A549 (cell line): Measurements from ENCODE around the gene GPR18. TPM values are rescaled to one million over a fixed set of nuclear protein-coding genes. Genes with fewer than 3 reads are reported as not detected.

ENCODE experiments used
- ATAC-seq, 2 experiments: fragments of 200-7000 bp in 1 of 2; fragments of >200 bp in 1 of 2; cut with Nextera tagmentation in 1 of 2; cut with Tn5 transposase in 1 of 2; 3 replicates each; pipeline versions ENCODE4 v1.8.0 to v1.9.1; 2018 to 2020; ENCODE audit warnings: mild to moderate bottlenecking in 1 of 2, moderate library complexity in 1 of 2
- CTCF ChIA-PET: fragments of 300-600 bp; sonication (Branson Sonifier 250); formaldehyde crosslinking; extraction: SDS; loops from one replicate; lab custom pipeline; 2021; ENCODE audit warnings: antibody characterized with exemption, inconsistent platforms; lab: Yijun Ruan, JAX
- POLR2A ChIA-PET: fragments of 350-600 bp; formaldehyde crosslinking; extraction: SDS; loops from one replicate; lab custom pipeline; 2021; ENCODE audit warnings: antibody characterized with exemption, inconsistent platforms; lab: Yijun Ruan, JAX
- DNase-seq, 2 experiments: peaks; one replicate each; pipeline versions ENCODE4 v3.0.0 to v3.0.0-alpha.2; 2011 to 2016; ENCODE audit warnings: low read depth in 1 of 2, low spot score in 1 of 2
- FAIRE-seq: peaks from 2 replicates; lab custom pipeline; 2011; peaks lifted over from hg19 to GRCh38; lab: Jason Lieb, UNC
- H3K27ac ChIP-seq, 2 experiments: fragments of >200 bp; sonication (Bioruptor Twin); formaldehyde crosslinking; 3 replicates each; pipeline ENCODE4 v1.5.1; 2016 to 2017
- H3K4me1 ChIP-seq: fragments of >200 bp; sonication (Bioruptor Twin); formaldehyde crosslinking; 3 replicates; pipeline ENCODE4 v1.6.1; 2016
- H3K4me2 ChIP-seq: fragments of >200 bp; sonication (Bioruptor Twin); formaldehyde crosslinking; 3 replicates; pipeline ENCODE4 v1.6.1; 2016
- H3K4me3 ChIP-seq: fragments of >200 bp; sonication (Bioruptor Twin); formaldehyde crosslinking; 3 replicates; pipeline ENCODE4 v1.5.1; 2016
- H3K9me3 ChIP-seq: fragments of >200 bp; sonication (Bioruptor Twin); formaldehyde crosslinking; 3 replicates; pipeline ENCODE4 v1.6.1; 2016
- BCL3 ChIP-seq: fragments of >200 bp; sonication (Bioruptor Twin); formaldehyde crosslinking; IDR thresholded peaks from 3 replicates; pipeline ENCODE4 v1.6.1; 2016
- BHLHE40 ChIP-seq: IDR thresholded peaks from 2 replicates; pipeline ENCODE4 v1.6.1; 2012; ENCODE audit warnings: low read depth, low read length, inconsistent platforms
- CEBPB ChIP-seq, 2 experiments: fragments of >200 bp in 1 of 2; sonication (Bioruptor Twin) in 1 of 2; formaldehyde crosslinking in 1 of 2; IDR thresholded peaks; 2 replicates each; pipeline ENCODE4 v1.6.1; 2012 to 2016
- CHD2 ChIP-seq: fragments of 150-350 bp; IDR thresholded peaks from 2 replicates; pipeline ENCODE4 v1.6.1; 2014; ENCODE audit warnings: low read length; ENCODE audit not compliant: partially characterized antibody
- CTCF ChIP-seq: fragments of >200 bp; sonication (Bioruptor Twin); formaldehyde crosslinking; IDR thresholded peaks from 3 replicates; pipeline ENCODE4 v1.5.1; 2016
- E2F6 ChIP-seq: IDR thresholded peaks from 2 replicates; pipeline ENCODE4 v1.6.1; 2012; ENCODE audit warnings: low read depth, borderline replicate concordance
- FOSL2 ChIP-seq, 2 experiments: fragments of 450-650 bp in 1 of 2; fragments of >200 bp in 1 of 2; sonication (Bioruptor Twin) in 1 of 2; formaldehyde crosslinking; IDR thresholded peaks; 2 replicates each; pipeline versions ENCODE4 v1.5.0 to v1.6.1; 2016 to 2020; ENCODE audit warnings: mild to moderate bottlenecking in 1 of 2, moderate library complexity in 1 of 2
- HES2 ChIP-seq: fragments of >200 bp; sonication (Bioruptor Twin); formaldehyde crosslinking; IDR thresholded peaks from 2 replicates; pipeline ENCODE4 v1.6.1; 2016
- HOXB5 ChIP-seq: fragments of 250-450 bp; sonication (Bioruptor Pico); IDR thresholded peaks from 2 replicates; pipeline ENCODE4 v1.5.0; 2020; ENCODE audit warnings: mild to moderate bottlenecking, moderate library complexity
- JUN ChIP-seq, 2 experiments: fragments of >200 bp; sonication (Bioruptor Twin); formaldehyde crosslinking; IDR thresholded peaks; 2 replicates in 1 of 2; 3 replicates in 1 of 2; pipeline ENCODE4 v1.6.1; 2016 to 2017
- JUNB ChIP-seq: fragments of >200 bp; sonication (Bioruptor Twin); formaldehyde crosslinking; IDR thresholded peaks from 2 replicates; pipeline ENCODE4 v1.6.1; 2016
- KDM1A ChIP-seq: fragments of 200-600 bp; sonication (generic); IDR thresholded peaks from 2 replicates; pipeline ENCODE4 v1.6.1; 2016; ENCODE audit warnings: low read depth, mild to moderate bottlenecking
- KDM5A ChIP-seq: fragments of 200-600 bp; sonication (generic); IDR thresholded peaks from 2 replicates; pipeline ENCODE4 v1.6.1; 2016; ENCODE audit warnings: antibody characterized with exemption, mild to moderate bottlenecking
- MAX ChIP-seq: IDR thresholded peaks from 2 replicates; pipeline ENCODE4 v1.6.1; 2012
- MAZ ChIP-seq: fragments of 150-350 bp; IDR thresholded peaks from 2 replicates; pipeline ENCODE4 v1.6.1; 2014; ENCODE audit warnings: antibody characterized with exemption, low read depth, low read length, borderline replicate concordance
- MYC ChIP-seq: IDR thresholded peaks from 2 replicates; pipeline ENCODE4 v1.6.1; 2012; ENCODE audit warnings: mild to moderate bottlenecking, inconsistent platforms, low read length, improper control_type of control experiment, borderline replicate concordance
- NR3C1 ChIP-seq: fragments of >200 bp; sonication (Bioruptor Twin); formaldehyde crosslinking; IDR thresholded peaks from 3 replicates; pipeline ENCODE4 v1.6.1; 2017
- PHF8 ChIP-seq: fragments of 200-600 bp; sonication (generic); IDR thresholded peaks from 2 replicates; pipeline ENCODE4 v1.6.1; 2016; ENCODE audit warnings: low read depth, mild to moderate bottlenecking, antibody characterized with exemption, moderate library complexity, borderline replicate concordance
- POLR2A ChIP-seq: IDR thresholded peaks from 2 replicates; pipeline ENCODE4 v1.6.1; 2012; ENCODE audit warnings: mild to moderate bottlenecking, low read length
- SMC3 ChIP-seq: fragments of >200 bp; sonication (Bioruptor Twin); formaldehyde crosslinking; IDR thresholded peaks from 3 replicates; pipeline ENCODE4 v1.6.1; 2018; ENCODE audit warnings: inconsistent platforms
- TP53 ChIP-seq: fragments of 250-450 bp; sonication (Bioruptor Pico); IDR thresholded peaks from 2 replicates; pipeline ENCODE4 v1.5.0; 2021; ENCODE audit warnings: mild to moderate bottlenecking, moderate library complexity
- USF2 ChIP-seq: fragments of 450-650 bp; IDR thresholded peaks from 2 replicates; pipeline ENCODE4 v1.6.1; 2014; ENCODE audit warnings: antibody characterized with exemption
- ZNF302 ChIP-seq: fragments of 250-450 bp; sonication (Bioruptor Pico); IDR thresholded peaks from 2 replicates; pipeline ENCODE4 v1.9.0; 2021; ENCODE audit warnings: inconsistent platforms, mild to moderate bottlenecking, moderate library complexity
- WGBS: methylation state at CpG from one replicate; pipeline ENCODE4 v1.1.6; 2017; ENCODE audit errors: missing lambda C conversion rate; 5-methylcytosine and 5-hydroxymethylcytosine counted together
- polyA plus RNA-seq, 4 experiments: library from polyadenylated mRNA; depleted of rRNA in 3 of 4; stranded (reverse); fragments of >200 nt; fragmentation: RNase III in 1 of 4; extraction: RNeasy Plus Mini Kit Qiagen cat#74134 plus additional on column Dnase treatment in 1 of 4; gene quantifications; 2 replicates in 3 of 4; 3 replicates in 1 of 4; pipeline ENCODE4 v1.2.3, GENCODE V29; 2011 to 2017
- TF ChIP-seq, protein P1 (sequence below): fragments of 200-600 bp; sonication (generic); IDR thresholded peaks from 2 replicates; pipeline ENCODE4 v1.6.1; 2016; ENCODE audit warnings: antibody characterized with exemption, mild to moderate bottlenecking, moderate library complexity
- TF ChIP-seq, protein P2 (sequence below): fragments of 150-350 bp; IDR thresholded peaks from 2 replicates; pipeline ENCODE4 v1.6.1; 2014; ENCODE audit warnings: low read depth, mild to moderate bottlenecking, low read length

The GPR18 gene
- polyA plus RNA-seq, 2 of the 4 experiments (the other 2 are of a cell fraction): not detected

- Histone ChIP-seq H3K27ac (no peak overlapping the region), H3K9me3 (no peaks in the 10 kb centered on the region), H3K4me3 (no peak overlapping the region), H3K4me1 (no peaks in the 10 kb centered on the region), H3K4me2 (no peak overlapping the region)
- POLR2A ChIA-PET: no interaction called here
- FAIRE-seq (no peak), ATAC-seq (no peak), DNase-seq (no peak)
- WGBS: 83% methylated on average over 2 of the region's 2 CpGs
- no peak for TF ChIP-seq CTCF
- no peak for TF ChIP-seq E2F6
- TF ChIP-seq JUNB: no peak
- TF ChIP-seq CHD2: no peak
- no peak for TF ChIP-seq NR3C1
- TF ChIP-seq ZNF302 (CRISPR knock-in tag): no peak
- no peak for TF ChIP-seq KDM1A
- TF ChIP-seq BCL3: no peak
- no peak for TF ChIP-seq MAZ
- TF ChIP-seq TP53 (CRISPR knock-in tag): no peak
- TF ChIP-seq CEBPB (IDR thresholded peaks at IDR 0.05): no peak
- no peak for TF ChIP-seq MAX
- TF ChIP-seq BHLHE40: no peak
- TF ChIP-seq, protein P1, sequence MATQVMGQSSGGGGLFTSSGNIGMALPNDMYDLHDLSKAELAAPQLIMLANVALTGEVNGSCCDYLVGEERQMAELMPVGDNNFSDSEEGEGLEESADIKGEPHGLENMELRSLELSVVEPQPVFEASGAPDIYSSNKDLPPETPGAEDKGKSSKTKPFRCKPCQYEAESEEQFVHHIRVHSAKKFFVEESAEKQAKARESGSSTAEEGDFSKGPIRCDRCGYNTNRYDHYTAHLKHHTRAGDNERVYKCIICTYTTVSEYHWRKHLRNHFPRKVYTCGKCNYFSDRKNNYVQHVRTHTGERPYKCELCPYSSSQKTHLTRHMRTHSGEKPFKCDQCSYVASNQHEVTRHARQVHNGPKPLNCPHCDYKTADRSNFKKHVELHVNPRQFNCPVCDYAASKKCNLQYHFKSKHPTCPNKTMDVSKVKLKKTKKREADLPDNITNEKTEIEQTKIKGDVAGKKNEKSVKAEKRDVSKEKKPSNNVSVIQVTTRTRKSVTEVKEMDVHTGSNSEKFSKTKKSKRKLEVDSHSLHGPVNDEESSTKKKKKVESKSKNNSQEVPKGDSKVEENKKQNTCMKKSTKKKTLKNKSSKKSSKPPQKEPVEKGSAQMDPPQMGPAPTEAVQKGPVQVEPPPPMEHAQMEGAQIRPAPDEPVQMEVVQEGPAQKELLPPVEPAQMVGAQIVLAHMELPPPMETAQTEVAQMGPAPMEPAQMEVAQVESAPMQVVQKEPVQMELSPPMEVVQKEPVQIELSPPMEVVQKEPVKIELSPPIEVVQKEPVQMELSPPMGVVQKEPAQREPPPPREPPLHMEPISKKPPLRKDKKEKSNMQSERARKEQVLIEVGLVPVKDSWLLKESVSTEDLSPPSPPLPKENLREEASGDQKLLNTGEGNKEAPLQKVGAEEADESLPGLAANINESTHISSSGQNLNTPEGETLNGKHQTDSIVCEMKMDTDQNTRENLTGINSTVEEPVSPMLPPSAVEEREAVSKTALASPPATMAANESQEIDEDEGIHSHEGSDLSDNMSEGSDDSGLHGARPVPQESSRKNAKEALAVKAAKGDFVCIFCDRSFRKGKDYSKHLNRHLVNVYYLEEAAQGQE: no peak
- no peak for TF ChIP-seq PHF8
- no peak for TF ChIP-seq JUN (IDR thresholded peaks at IDR 0.05)
- no peak for TF ChIP-seq MYC
- TF ChIP-seq POLR2A: no peak
- TF ChIP-seq FOSL2 (IDR thresholded peaks at IDR 0.05): no peak
- no peak for TF ChIP-seq FOSL2 (CRISPR knock-in tag; IDR thresholded peaks at IDR 0.05)
- TF ChIP-seq HOXB5: no peak
- CTCF ChIA-PET: interaction anchor here (1.1 to 1.5 kb wide), 2 partner anchors 12 to 81 kb away, joined by 3 to 6 read pairs; no protein-coding TSS in a partner anchor
Observed at GRCh38 chr13:99257291-99257690, 888 bp downstream of the GPR18 start.

DNA sequence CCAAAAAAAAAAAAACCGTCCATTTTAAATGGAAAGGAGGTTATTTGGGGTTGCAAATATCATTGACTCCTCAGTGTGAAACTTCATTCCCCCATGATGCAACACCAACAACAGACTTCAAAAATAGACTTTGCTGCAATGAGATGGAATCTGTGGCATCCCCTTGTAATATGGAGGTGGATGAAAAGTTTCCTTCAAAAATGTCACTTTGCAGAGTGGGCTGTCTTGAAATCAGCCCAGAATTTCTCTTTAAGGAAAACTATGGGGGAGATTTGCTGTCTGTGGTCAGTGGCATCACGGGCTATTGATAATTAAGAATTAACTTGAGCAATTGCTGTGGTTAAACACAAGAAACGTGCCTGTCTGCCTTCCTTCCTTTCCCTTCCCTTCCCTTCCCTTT is 1.5 kb downstream of the GPR18 start:
- H3K9me3 ChIP-seq: no peaks in the 10 kb centered on the region
- no peak overlapping the region for H3K27ac ChIP-seq
- 81% methylated on average over 3 of the region's 3 CpGs for WGBS
- ATAC-seq (no peak), DNase-seq (no peak), FAIRE-seq (no peak)
- ChIA-PET CTCF (interaction anchor here (1.2 to 2.2 kb wide), 3 partner anchors 8 to 180 kb away, joined by 3 to 8 read pairs (median 7); no protein-coding TSS in a partner anchor), POLR2A (no interaction called here)
- H3K4me2 ChIP-seq: no peak overlapping the region
- no peaks in the 10 kb centered on the region for H3K4me1 ChIP-seq
- H3K4me3 ChIP-seq: no peak overlapping the region
- TF ChIP-seq FOSL2 (IDR thresholded peaks at IDR 0.05) (no peak), FOSL2 (CRISPR knock-in tag; IDR thresholded peaks at IDR 0.05) (no peak), USF2 (no peak), CEBPB (IDR thresholded peaks at IDR 0.05) (no peak), SMC3 (no peak), ZNF302 (CRISPR knock-in tag) (no peak), HES2 (no peak), KDM5A (no peak), HOXB5 (no peak), MAX (no peak)
- TF ChIP-seq, protein P2, sequence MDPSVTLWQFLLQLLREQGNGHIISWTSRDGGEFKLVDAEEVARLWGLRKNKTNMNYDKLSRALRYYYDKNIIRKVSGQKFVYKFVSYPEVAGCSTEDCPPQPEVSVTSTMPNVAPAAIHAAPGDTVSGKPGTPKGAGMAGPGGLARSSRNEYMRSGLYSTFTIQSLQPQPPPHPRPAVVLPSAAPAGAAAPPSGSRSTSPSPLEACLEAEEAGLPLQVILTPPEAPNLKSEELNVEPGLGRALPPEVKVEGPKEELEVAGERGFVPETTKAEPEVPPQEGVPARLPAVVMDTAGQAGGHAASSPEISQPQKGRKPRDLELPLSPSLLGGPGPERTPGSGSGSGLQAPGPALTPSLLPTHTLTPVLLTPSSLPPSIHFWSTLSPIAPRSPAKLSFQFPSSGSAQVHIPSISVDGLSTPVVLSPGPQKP: no peak
